22Rv1 (cell line): ENCODE data around the gene HS1BP3.

Experiments
- H3K27ac ChIP-seq: fragments of 450-650 bp; 2 replicates; pipeline ENCODE4 v1.5.1; 2017
- CTCF ChIP-seq: fragments of 450-650 bp; IDR thresholded peaks from 2 replicates; pipeline ENCODE4 v1.5.1; 2017; ENCODE audit warnings: mild to moderate bottlenecking
- ZFX ChIP-seq: fragments of 450-650 bp; IDR thresholded peaks from 2 replicates; pipeline ENCODE4 v1.6.1; 2017; ENCODE audit warnings: antibody characterized with exemption, borderline replicate concordance

The HS1BP3 gene

GRCh38 chr2:20632446-20632990 lies 18.4 kb downstream of the HS1BP3 start:
- TF ChIP-seq CTCF (no peak), ZFX (no peak)
- no peak overlapping the region for H3K27ac ChIP-seq

- TF ChIP-seq ZFX (no peak), CTCF (no peak)
- H3K27ac ChIP-seq, result no peak overlapping the region
These were observed 19.1 kb downstream of the HS1BP3 start for GRCh38 chr2:20631617-20632307.

GRCh38 chr2:20630967-20631366 lies 19.9 kb downstream of the HS1BP3 start:
- H3K27ac ChIP-seq, result no peak overlapping the region
- TF ChIP-seq ZFX (no peak), CTCF (no peak)

GRCh38 chr2:20629581-20630171 lies 21.2 kb downstream of the HS1BP3 start:
- no peak overlapping the region for H3K27ac ChIP-seq
- TF ChIP-seq ZFX, result no peak
- TF ChIP-seq CTCF, result no peak

GRCh38 chr2:20629181-20629580 lies 21.7 kb downstream of the HS1BP3 start:
- TF ChIP-seq CTCF (no peak), ZFX (no peak)
- H3K27ac ChIP-seq, result no peak overlapping the region

GRCh38 chr2:20627712-20628380 lies 23.1 kb downstream of the HS1BP3 start:
- no peak for TF ChIP-seq ZFX
- TF ChIP-seq CTCF, result no peak
- no peak overlapping the region for H3K27ac ChIP-seq
